HG03095 (cell line): Measurements from ENCODE around the gene RFT1.
A peak's percentile ranks its signal among the peaks of the same experiment; 100 is the strongest.
"Not testable (repeated sequence)": the region's sequence is repeated elsewhere in the genome, so short reads cannot be mapped to it uniquely, and the experiment has no call there.

ENCODE experiments used
- ATAC-seq: cut with Tn5 transposase; IDR thresholded peaks from one replicate; pipeline ENCODE4 v1.9.1; 2021; ENCODE audit warnings: moderate library complexity; ENCODE audit not compliant: unreplicated experiment

The RFT1 gene

GRCh38 chr3:53072653-53073552 lies 57.3 kb downstream of the RFT1 start:
- ATAC-seq: peak; percentile 87

GRCh38 chr3:53071882-53072431 lies 58.3 kb downstream of the RFT1 start:
- no peak for ATAC-seq

GRCh38 chr3:53069422-53070068 lies 60.7 kb downstream of the RFT1 start:
- no peak for ATAC-seq

- ATAC-seq: no peak
Observed at GRCh38 chr3:53068176-53068575, 62.1 kb downstream of the RFT1 start.

GRCh38 chr3:53067567-53067966 lies 62.7 kb downstream of the RFT1 start:
- no peak for ATAC-seq

- ATAC-seq: no peak
Observed at GRCh38 chr3:53065841-53066480, 64.3 kb downstream of the RFT1 start.

GRCh38 chr3:53062905-53063304 lies 67.3 kb downstream of the RFT1 start:
- no peak for ATAC-seq

- no peak for ATAC-seq
Observed at GRCh38 chr3:53056442-53056841, 73.8 kb downstream of the RFT1 start.

- not testable (repeated sequence) for ATAC-seq
Observed at GRCh38 chr3:53054233-53054632, 76.0 kb downstream of the RFT1 start.

GRCh38 chr3:53051929-53052328 lies 78.3 kb downstream of the RFT1 start:
- ATAC-seq: no peak

- no peak for ATAC-seq
Observed at GRCh38 chr3:53049987-53050386, 80.2 kb downstream of the RFT1 start.

- ATAC-seq: peak; percentile 25
Observed at GRCh38 chr3:53046171-53047170, 83.8 kb downstream of the RFT1 start.

GRCh38 chr3:53045518-53046170 lies 84.6 kb downstream of the RFT1 start, which contains the start of gene SFMBT1:
Gene SFMBT1, minus strand, starts transcription at chr3:53046073. Its CDS starts 76,945 bp downstream, at chr3:52969128.
- peak; percentile 37 for ATAC-seq

GRCh38 chr3:53044711-53045517 lies 85.3 kb downstream of the RFT1 start:
- ATAC-seq: no peak

GRCh38 chr3:53044371-53044710 lies 85.9 kb downstream of the RFT1 start:
- no peak for ATAC-seq

- no peak for ATAC-seq
Observed at GRCh38 chr3:53043738-53044137, 86.5 kb downstream of the RFT1 start.

GRCh38 chr3:53042651-53043050 lies 87.6 kb downstream of the RFT1 start:
- ATAC-seq: no peak

GRCh38 chr3:53040351-53040820 lies 89.8 kb downstream of the RFT1 start:
- no peak for ATAC-seq

- ATAC-seq: no peak
Observed at GRCh38 chr3:53039376-53039752, 90.9 kb downstream of the RFT1 start.
